IMR-90 (cell line): ENCODE results near the gene KLK13. TPM values are rescaled to one million over a fixed set of nuclear protein-coding genes. Genes with fewer than 3 reads are reported as not detected.

Experiments used
- ATAC-seq: fragments of 200-7000 bp; cut with Tn5 transposase; 2 replicates; pipeline ENCODE4 v1.9.1; 2020; ENCODE audit warnings: low read depth, mild to moderate bottlenecking, moderate library complexity
- BruUV-seq: library from RNA; stranded (reverse); fragments of 400-500 nt; replicated peaks from 2 replicates; lab custom pipeline; 2021; lab: Mats Ljungman, UMichigan
- CTCF ChIA-PET: fragments of 300-600 bp; formaldehyde crosslinking; extraction: SDS; loops from one replicate; lab custom pipeline; 2021; ENCODE audit warnings: antibody characterized with exemption; lab: Yijun Ruan, JAX
- POLR2A ChIA-PET: fragments of 300-600 bp; sonication (Branson Sonifier 250); formaldehyde crosslinking; loops from one replicate; lab custom pipeline; 2022; ENCODE audit warnings: antibody characterized with exemption; ENCODE audit not compliant: unreplicated experiment; lab: Charles Lee
- DNase-seq: peaks from one replicate; pipeline ENCODE4 v3.0.0; 2013
- H2AFZ ChIP-seq: replicated peaks from 2 replicates; pipeline ENCODE3; 2013; ENCODE audit warnings: low read length, mild to moderate bottlenecking; ENCODE audit not compliant: poor library complexity
- H2AK5ac ChIP-seq: 2 replicates; pipeline ENCODE4 v1.6.1; 2013; ENCODE audit warnings: low read depth, low read length, inconsistent platforms
- H2AK9ac ChIP-seq: replicated peaks from 2 replicates; pipeline ENCODE3; 2013; ENCODE audit warnings: mild to moderate bottlenecking, low read depth, low read length, moderate library complexity; ENCODE audit not compliant: poor library complexity
- H2BK120ac ChIP-seq: 2 replicates; pipeline ENCODE4 v1.6.1; 2013; ENCODE audit warnings: low read depth, low read length, inconsistent platforms
- H2BK15ac ChIP-seq: 3 replicates; pipeline ENCODE4 v1.6.1; 2013; ENCODE audit warnings: low read depth, low read length, inconsistent platforms
- H2BK20ac ChIP-seq: 2 replicates; pipeline ENCODE4 v1.6.1; 2013; ENCODE audit warnings: low read depth, mild to moderate bottlenecking, inconsistent platforms, low read length, moderate library complexity
- H2BK5ac ChIP-seq: 2 replicates; pipeline ENCODE4 v1.6.1; 2013; ENCODE audit warnings: mild to moderate bottlenecking, low read depth, low read length, inconsistent platforms; ENCODE audit not compliant: poor library complexity, severe bottlenecking
- H3K14ac ChIP-seq: replicated peaks from 2 replicates; pipeline ENCODE4 v1.6.1; 2013; ENCODE audit warnings: low read depth, low read length, inconsistent platforms
- H3K18ac ChIP-seq: 2 replicates; pipeline ENCODE4 v1.6.1; 2013; ENCODE audit warnings: low read depth, low read length, control low read depth
- H3K23ac ChIP-seq: 2 replicates; pipeline ENCODE4 v1.6.1; 2013; ENCODE audit warnings: low read depth, low read length, inconsistent platforms
- H3K27ac ChIP-seq: 2 replicates; pipeline ENCODE4 v1.5.1; 2013; ENCODE audit warnings: mild to moderate bottlenecking, control low read depth, low read length; ENCODE audit not compliant: insufficient read depth
- H3K27me3 ChIP-seq: 2 replicates; pipeline ENCODE4 v1.6.1; 2013; ENCODE audit warnings: low read length; ENCODE audit not compliant: control insufficient read depth, insufficient read depth
- H3K36me3 ChIP-seq: 2 replicates; pipeline ENCODE4 v1.6.1; 2013; ENCODE audit warnings: low read length, mixed read lengths; ENCODE audit not compliant: control insufficient read depth, insufficient read depth
- H3K4ac ChIP-seq: 2 replicates; pipeline ENCODE4 v1.6.1; 2013; ENCODE audit warnings: low read depth, low read length, inconsistent platforms
- H3K4me1 ChIP-seq: 2 replicates; pipeline ENCODE4 v1.6.1; 2013; ENCODE audit warnings: low read length, mixed read lengths; ENCODE audit not compliant: control insufficient read depth, insufficient read depth
- H3K4me2 ChIP-seq: 2 replicates; pipeline ENCODE4 v1.6.1; 2013; ENCODE audit warnings: low read depth, mild to moderate bottlenecking, control low read depth, low read length, moderate library complexity
- H3K4me3 ChIP-seq: 2 replicates; pipeline ENCODE4 v1.5.1; 2013; ENCODE audit warnings: low read depth, mild to moderate bottlenecking, control low read depth, low read length, moderate library complexity; ENCODE audit not compliant: insufficient read depth
- H3K56ac ChIP-seq: 2 replicates; pipeline ENCODE4 v1.6.1; 2013; ENCODE audit warnings: low read length, inconsistent platforms; ENCODE audit not compliant: insufficient read depth; ENCODE audit errors: extremely low read depth
- H3K79me1 ChIP-seq, 2 experiments: 2 replicates each; pipeline ENCODE4 v1.6.1; 2013; ENCODE audit warnings: low read length in 2 of 2, inconsistent platforms in 1 of 2, low read depth in 1 of 2
- H3K9ac ChIP-seq: 2 replicates; pipeline ENCODE4 v1.6.1; 2013; ENCODE audit warnings: low read depth, low read length, control low read depth
- H3K9me1 ChIP-seq: 2 replicates; pipeline ENCODE4 v1.6.1; 2013; ENCODE audit warnings: low read length, inconsistent platforms; ENCODE audit not compliant: insufficient read depth
- H3K9me3 ChIP-seq: 2 replicates; pipeline ENCODE4 v1.6.1; 2013; ENCODE audit warnings: low read length; ENCODE audit not compliant: control insufficient read depth, insufficient read depth
- H4K20me1 ChIP-seq: 2 replicates; pipeline ENCODE4 v1.6.1; 2013; ENCODE audit warnings: low read length, inconsistent platforms; ENCODE audit not compliant: insufficient read depth
- H4K5ac ChIP-seq: 2 replicates; pipeline ENCODE4 v1.6.1; 2013; ENCODE audit warnings: mild to moderate bottlenecking, low read depth, low read length, control low read depth
- H4K8ac ChIP-seq, 2 experiments: 2 replicates each; pipeline ENCODE4 v1.6.1; 2013; ENCODE audit warnings: low read depth in 2 of 2, low read length in 2 of 2, control low read depth in 1 of 2, inconsistent platforms in 1 of 2
- H4K91ac ChIP-seq: 2 replicates; pipeline ENCODE4 v1.6.1; 2013; ENCODE audit warnings: low read depth, low read length, inconsistent platforms; ENCODE audit not compliant: insufficient read depth
- BHLHE40 ChIP-seq: fragments of 150-350 bp; IDR thresholded peaks from 2 replicates; pipeline ENCODE4 v1.6.1; 2016; ENCODE audit warnings: mild to moderate bottlenecking, low read depth, low read length
- CEBPB ChIP-seq: IDR thresholded peaks from 2 replicates; pipeline ENCODE4 v1.6.1; 2012; ENCODE audit warnings: low read depth, low read length, improper control_type of control experiment
- CTCF ChIP-seq: conservative IDR thresholded peaks from 2 replicates; pipeline ENCODE4 v1.5.1; 2012; ENCODE audit warnings: mild to moderate bottlenecking, low read depth, low read length, improper control_type of control experiment
- ELK1 ChIP-seq: fragments of 150-350 bp; IDR thresholded peaks from 2 replicates; pipeline ENCODE4 v1.6.1; 2016; ENCODE audit warnings: low read depth, mild to moderate bottlenecking, low read length, moderate library complexity, borderline replicate concordance
- FOS ChIP-seq: fragments of 150-350 bp; IDR thresholded peaks from 2 replicates; pipeline ENCODE4 v1.6.1; 2016; ENCODE audit warnings: low read depth, low read length
- MAFK ChIP-seq: IDR thresholded peaks from 2 replicates; pipeline ENCODE4 v1.6.1; 2012; ENCODE audit warnings: low read depth, low read length, improper control_type of control experiment
- MAZ ChIP-seq: IDR thresholded peaks from 2 replicates; pipeline ENCODE4 v1.6.1; 2012; ENCODE audit warnings: low read depth, mild to moderate bottlenecking, low read length, improper control_type of control experiment, moderate library complexity, borderline replicate concordance
- MXI1 ChIP-seq: IDR thresholded peaks from 2 replicates; pipeline ENCODE4 v1.6.1; 2012; ENCODE audit warnings: low read depth, mild to moderate bottlenecking, low read length, moderate library complexity, borderline replicate concordance
- NFE2L2 ChIP-seq: fragments of 150-350 bp; IDR thresholded peaks from 2 replicates; pipeline ENCODE4 v1.6.1; 2016; ENCODE audit warnings: low read depth, mild to moderate bottlenecking, low read length
- POLR2A ChIP-seq: IDR thresholded peaks from 2 replicates; pipeline ENCODE4 v1.6.1; 2012; ENCODE audit warnings: mild to moderate bottlenecking, low read depth, low read length
- RAD21 ChIP-seq: IDR thresholded peaks from 2 replicates; pipeline ENCODE4 v1.6.1; 2012; ENCODE audit warnings: low read length, improper control_type of control experiment
- RFX5 ChIP-seq: IDR thresholded peaks from 2 replicates; pipeline ENCODE4 v1.8.0; 2012; ENCODE audit warnings: low read depth, mild to moderate bottlenecking, low read length, moderate library complexity
- SMC3 ChIP-seq: fragments of 150-350 bp; IDR thresholded peaks from 2 replicates; pipeline ENCODE4 v1.6.1; 2016; ENCODE audit warnings: low read depth, mild to moderate bottlenecking, antibody characterized with exemption, low read length, moderate library complexity
- WGBS, 2 experiments: methylation state at CpG; one replicate each; pipeline versions ENCODE4 v1.1.5 to v1.1.7; 2013; ENCODE audit warnings: missing lambda C conversion rate in 2 of 2; ENCODE audit not compliant: insufficient read length in 1 of 2; ENCODE audit errors: extremely low coverage in 2 of 2; 5-methylcytosine and 5-hydroxymethylcytosine counted together
- dilution Hi-C: fragments of 300-500 bp; cut with HindIII; formaldehyde crosslinking; loops from one replicate; pipeline ENCODE4 v1.14.3; 2018; ENCODE audit warnings: low sequenced_read_pairs; ENCODE audit not compliant: unreplicated experiment
- in situ Hi-C: fragments of 300-500 bp; cut with MboI; formaldehyde crosslinking; loops from 3 replicates; pipeline ENCODE4 v1.14.3; 2019; ENCODE audit warnings: low sequenced_read_pairs, inconsistent platforms, mixed read lengths
- intact Hi-C: fragments of 100-400 bp; cut with micrococcal nuclease; formaldehyde crosslinking; loops from 2 replicates; pipeline ENCODE4 v1.10.0; 2022
- polyA plus RNA-seq, 3 experiments: library from polyadenylated mRNA; depleted of rRNA; stranded (reverse); fragments of >200 nt; gene quantifications; 2 replicates each; pipeline ENCODE4 v1.2.3, GENCODE V29; 2012; ENCODE audit warnings: low replicate concordance in 1 of 3
- total RNA-seq: library from RNA; depleted of rRNA; stranded (reverse); fragments of >200 nt; gene quantifications from 2 replicates; pipeline ENCODE4 v1.2.3, GENCODE V29; 2012

The KLK13 gene
- total and polyA plus RNA-seq, 2 of the 4 experiments (the other 2 are of a cell fraction): not detected

DNA sequence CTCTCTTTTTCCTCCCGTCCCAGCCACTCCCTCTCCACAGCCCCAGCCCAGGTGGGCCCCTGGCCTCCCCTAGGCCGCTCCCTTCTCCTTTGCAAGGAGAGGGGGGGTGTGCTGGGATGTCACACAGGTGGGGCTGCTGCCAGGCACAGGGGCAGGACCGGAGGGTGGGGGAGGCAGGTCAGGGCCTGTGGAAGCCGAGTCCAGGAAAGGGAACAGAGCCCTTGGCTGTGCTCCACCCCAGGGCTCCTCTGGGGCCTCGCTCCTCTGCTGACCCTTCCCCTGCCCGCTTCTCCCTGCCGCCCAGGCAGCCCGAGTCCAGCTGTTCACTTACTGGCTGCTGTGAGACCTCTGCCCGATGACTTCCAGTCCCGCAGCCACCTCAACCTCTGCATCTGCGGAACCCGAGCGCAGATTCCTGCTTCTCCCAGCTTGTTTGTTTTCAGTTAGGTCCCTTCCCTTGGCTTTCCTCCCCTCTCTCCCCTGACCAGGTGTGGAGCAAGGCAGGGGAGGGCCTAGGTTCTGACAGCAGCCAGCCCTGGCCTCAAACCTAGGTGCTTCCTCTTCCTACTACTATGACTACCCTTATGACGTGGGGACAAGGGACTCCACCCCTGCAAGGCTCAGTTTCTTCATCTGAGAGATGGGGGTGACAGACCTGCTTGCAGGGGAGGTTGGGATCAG, 37.6 kb downstream of the KLK13 start:
- DNase-seq: no peak
- Histone ChIP-seq H4K20me1 (no peaks in the 10 kb centered on the region), H3K23ac (no peak overlapping the region), H2AFZ (no peak overlapping the region), H2BK120ac (no peak overlapping the region), H3K36me3 (no peaks in the 10 kb centered on the region), H2BK5ac (no peak overlapping the region), H3K14ac (no peak overlapping the region), H3K4me3 (no peak overlapping the region), H2BK15ac (no peak overlapping the region), H3K56ac (no peak overlapping the region), H3K9me1 (no peaks in the 10 kb centered on the region), H4K91ac (no peak overlapping the region), H3K18ac (no peak overlapping the region), H3K27ac (no peak overlapping the region), H4K8ac (no peak overlapping the region), H3K9ac (no peak overlapping the region), H3K4me1 (no peaks in the 10 kb centered on the region), H3K4me2 (no peak overlapping the region), H3K27me3 (no peaks in the 10 kb centered on the region), H2AK5ac (no peak overlapping the region), H4K5ac (no peak overlapping the region), H3K79me1 (no peaks in the 10 kb centered on the region), H3K9me3 (peaks cover 4% of the 10 kb centered on the region; the same call in 1 of the 2 replicates), H3K4ac (no peak overlapping the region), H2AK9ac (no peak overlapping the region), H2BK20ac (no peak overlapping the region)
- dilution Hi-C loops (no loop called here), intact Hi-C loops (no loop called here), in situ Hi-C loops (no loop called here)
- BruUV-seq: no TSS peak
- TF ChIP-seq POLR2A: no peak
- TF ChIP-seq ELK1: no peak
- TF ChIP-seq NFE2L2: no peak
- TF ChIP-seq MXI1: no peak
- TF ChIP-seq BHLHE40: no peak
- no peak for TF ChIP-seq MAFK
- TF ChIP-seq CTCF: no peak
- TF ChIP-seq RFX5: no peak
- no peak for TF ChIP-seq FOS
- TF ChIP-seq SMC3: no peak
- TF ChIP-seq MAZ: no peak
- no peak for TF ChIP-seq RAD21
- no peak for TF ChIP-seq CEBPB
- CTCF ChIA-PET: no interaction called here
- 14% methylated on average over 4 of the region's 14 CpGs; no CpG with 5 or more reads in 1 of the 2 experiments for WGBS, 2 experiments
- ATAC-seq: no peak
- POLR2A ChIA-PET: no interaction called here
